GM19240 (cell line): ENCODE measurements around the gene TMEM52.

ENCODE experiments used
- DNase-seq: peaks from one replicate; pipeline ENCODE4 v3.0.0; 2011; ENCODE audit warnings: low spot score; ENCODE audit not compliant: insufficient read length

The TMEM52 gene

DNA sequence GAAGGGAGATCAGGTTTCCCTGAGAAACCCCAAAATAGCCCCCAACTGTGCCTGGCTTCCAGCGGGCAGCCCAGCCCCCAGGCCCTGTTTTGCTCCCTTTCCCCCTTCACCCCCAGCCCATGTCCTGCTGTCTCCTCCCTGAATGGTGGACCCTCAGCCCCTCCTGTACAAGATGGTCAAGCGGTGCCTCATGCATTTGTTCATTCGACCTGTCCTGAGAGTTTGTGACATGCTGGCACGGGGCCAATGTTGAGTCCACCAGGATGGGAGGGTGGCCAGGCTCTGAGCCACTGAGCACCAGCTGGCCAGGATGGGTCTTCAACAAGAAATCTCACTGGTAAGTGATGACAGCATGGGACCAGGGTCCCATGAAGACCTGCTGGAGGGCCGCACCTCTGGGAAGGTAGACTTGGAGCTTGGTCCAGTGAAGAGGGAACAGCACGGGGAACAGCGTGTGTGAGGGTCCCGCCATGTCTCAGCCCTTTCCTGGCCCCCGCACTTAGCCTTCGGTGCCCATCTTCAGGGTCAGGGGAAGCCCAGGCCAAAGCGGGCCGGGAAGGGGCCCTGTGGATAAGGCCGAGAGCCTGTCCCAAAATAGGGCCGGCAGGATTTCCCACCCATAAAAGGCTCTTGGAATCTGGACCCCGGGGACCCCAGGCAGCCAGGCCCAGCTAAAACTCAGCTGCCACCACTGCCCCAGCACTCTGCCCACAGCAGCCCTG is 3.9 kb downstream of the TMEM52 start, which contains the start of gene CALML6:
TSS of gene CALML6 (plus strand) at position 290 of the 722 bp plus-strand sequence. CDS start at position 311, 21 bp downstream.
- DNase-seq = no peak

GRCh38 chr1:1914101-1914970 is 4.7 kb downstream of the TMEM52 start:
- no peak for DNase-seq

DNA sequence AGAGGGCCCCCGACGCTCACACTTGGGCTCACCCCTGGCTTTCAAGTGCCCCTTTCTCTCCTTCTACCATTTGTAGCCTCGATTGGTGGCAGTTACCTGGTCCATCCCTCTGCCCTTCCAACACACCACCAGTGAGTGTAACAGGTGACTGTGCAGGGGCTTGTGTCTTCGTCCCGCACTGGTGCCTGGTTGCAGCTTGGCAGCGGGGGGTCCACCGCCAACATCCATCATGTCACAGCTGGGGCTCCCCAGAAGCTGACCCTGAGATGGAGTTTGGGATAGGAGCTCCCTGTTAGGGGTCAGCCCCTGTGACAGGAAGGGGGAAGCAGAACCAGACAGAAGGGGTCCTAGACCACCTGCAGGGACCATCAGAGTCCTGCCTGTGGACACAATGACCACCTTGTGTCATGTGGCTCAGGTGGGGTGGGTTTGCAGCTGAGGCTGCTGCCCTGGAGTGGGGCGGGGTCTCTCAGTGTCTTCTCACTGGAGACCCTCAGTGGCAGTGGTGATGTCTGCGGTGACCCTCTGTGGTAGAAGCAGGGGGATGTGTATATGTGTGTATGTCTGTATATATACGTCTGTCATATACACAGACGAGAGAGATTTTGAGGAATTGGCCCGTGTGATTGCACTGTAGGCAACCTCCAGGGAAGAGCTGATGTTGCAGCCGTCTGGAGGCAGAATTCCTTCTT is 7.6 kb downstream of the TMEM52 start:
- no peak for DNase-seq

DNA sequence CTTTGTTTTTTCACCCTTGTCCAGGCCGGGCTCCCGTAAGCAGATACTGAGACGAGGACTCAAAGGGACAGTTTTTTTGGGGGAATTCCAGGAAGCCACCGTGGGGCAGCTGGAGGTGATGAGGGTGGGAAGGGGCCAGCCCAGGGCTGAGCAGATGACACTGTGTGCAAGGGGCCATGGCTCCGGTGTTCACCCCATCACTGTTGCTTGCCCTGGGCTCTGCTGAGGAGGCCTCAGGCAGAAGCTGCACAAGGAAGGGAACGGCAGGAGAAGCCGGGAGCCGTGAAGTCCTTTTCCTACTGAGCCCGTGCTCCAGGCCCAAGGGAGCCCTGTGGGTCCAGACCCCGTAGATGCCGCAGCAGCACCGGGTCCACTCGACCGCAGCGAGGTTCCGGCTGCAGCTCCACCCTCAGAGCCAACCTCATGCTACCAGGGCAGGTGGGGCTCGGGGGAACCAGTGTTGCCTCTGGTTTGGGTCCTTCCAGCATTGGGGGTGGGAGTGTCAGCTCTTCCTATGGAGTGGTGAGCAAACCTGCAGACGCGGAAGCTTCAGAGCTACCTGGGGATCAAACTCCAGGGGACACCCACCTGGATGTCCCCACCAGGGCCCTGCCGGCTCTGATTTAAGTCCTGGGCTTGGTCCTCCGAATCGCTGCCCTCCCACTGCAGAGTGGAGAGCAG is 8.3 kb downstream of the TMEM52 start:
- no peak for DNase-seq

DNA sequence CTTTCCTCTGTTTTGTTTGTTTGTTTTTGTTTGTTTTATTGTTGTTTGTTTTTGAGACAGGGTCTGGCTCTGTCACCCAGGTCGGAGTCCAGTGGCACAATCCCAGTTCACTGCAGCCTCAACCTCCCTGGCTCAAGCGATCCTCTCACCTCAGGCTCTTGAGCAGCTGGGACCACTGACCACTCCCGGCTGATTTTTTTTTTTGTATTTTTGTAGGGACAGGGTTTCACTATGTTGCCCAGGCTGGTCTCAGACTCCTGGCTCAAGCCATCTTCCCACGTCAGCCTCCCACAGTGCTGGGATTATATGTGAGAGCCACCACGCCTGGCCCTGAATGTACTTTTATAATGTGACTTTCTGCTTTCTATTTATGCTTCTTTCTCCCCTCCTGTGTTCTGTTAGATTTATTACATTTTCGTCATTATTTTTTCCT is 9.0 kb downstream of the TMEM52 start:
- DNase-seq = no peak

DNA sequence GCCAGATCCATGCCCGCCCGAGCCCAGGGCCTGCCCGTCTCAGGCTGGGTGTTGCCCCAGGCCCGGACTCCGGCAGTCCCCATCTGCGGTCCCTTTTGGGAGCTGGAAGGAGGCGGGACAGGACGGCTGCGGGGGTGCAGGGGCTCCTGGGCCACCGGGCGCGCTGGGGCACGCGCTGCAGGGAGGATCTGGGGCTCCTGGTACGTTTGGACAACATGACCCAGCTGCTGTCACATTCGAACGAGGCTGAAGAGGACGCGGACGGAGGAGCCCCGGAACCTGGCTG is 10.6 kb downstream of the TMEM52 start:
- DNase-seq = no peak

GRCh38 chr1:1907098-1907736 is 11.9 kb downstream of the TMEM52 start:
- no peak for DNase-seq

DNA sequence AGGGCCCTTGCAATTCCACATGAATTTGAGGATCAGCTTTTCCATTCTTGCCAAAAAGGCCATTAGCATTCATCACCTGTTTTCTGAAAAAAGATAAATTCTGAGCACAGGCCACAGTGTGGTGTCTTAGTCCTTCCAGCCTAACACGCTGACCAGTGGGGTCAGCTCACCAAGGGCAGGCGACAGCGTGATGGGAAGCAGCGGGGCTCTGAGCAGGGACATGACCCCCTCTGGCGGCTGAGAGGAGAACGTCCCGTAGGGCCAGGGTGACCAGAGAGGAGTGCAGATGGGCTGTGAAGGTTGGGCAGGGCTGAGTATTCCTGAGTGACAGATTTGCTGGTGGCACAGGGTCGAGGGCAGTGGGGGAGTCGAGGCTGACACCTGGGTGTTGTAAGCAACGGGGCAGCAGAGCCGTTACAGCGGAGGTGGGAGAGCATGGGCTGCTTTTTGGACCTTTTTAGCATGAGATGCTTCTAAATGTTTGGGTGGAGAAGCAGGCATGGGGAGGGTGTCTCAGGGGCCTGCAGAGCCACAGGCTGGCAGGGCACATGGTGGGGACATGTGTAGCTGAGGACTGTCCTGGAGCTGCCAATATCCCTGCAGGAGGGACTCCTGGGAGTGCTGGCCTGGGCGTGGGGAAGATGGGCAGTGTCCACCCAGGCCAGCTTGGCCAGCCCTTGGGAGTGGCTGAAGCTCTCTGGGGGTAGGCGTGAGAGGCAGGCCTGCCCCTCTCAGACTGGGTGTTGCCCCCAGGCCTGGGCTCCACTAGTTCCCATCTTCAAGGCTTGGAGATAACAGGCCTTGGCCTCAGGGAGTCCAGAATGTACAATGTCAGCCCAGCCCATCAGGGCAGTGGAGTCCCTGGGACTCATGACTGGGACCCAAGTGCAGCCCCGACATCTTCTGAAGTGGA is 12.6 kb downstream of the TMEM52 start:
- DNase-seq = peak; percentile 71

DNA sequence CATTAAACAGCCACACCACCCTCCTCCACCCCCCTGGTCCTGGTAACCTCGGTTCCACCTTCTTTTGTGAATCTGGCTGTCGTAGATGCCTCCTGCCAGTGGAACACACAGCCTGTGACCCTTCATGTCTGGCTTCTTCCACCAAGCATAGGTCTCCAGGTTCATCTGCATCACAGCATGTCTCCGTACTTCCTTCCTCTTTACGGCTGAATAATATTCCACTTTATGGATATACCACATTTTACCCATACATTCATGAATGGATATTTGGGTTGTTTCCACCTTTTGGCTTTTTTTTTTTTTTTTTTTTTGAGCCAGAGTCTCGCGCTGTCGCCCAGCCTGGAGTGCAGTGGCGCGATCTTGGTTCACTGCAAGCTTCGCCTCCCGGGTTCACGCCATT is 15.9 kb downstream of the TMEM52 start:
- no peak for DNase-seq

- no peak for DNase-seq
Observed at GRCh38 chr1:1901641-1902294, 17.3 kb downstream of the TMEM52 start.

DNA sequence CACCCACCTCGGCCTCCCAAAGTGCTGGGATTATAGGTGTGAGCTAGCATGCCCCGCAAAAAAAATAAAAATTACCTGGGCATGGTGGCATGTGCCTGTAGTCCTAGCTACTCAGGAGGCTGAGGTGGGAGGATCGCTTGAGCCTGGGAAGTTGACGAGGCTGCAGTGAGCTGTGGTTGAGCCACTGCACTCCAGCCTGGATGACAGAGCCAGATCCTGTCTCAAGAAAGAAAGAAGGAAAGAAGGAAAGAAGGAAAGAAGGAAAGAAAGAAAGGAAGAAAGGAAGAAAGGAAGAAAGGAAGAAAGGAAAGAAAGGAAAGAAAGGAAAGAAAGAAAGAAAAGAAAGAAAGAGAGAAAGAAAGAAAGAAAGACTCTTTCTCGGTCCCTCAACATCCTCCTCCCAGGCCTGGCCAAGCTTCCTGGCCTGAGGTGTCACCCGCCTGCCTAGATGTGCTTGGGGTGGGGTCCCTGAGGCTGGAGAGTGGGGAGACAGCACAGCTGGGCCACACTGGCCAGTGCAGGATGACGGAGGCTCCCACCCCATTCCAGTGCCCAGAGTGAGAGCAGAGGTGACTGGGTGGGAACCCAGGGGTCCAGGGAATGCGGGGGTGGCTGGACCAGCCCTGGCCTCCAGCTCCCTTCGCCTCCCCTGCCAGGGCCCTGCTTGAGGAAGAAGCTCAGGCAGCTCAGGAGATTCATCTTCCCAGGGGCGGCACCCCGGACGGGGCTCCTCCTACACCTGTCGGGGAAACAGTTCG is 18.0 kb downstream of the TMEM52 start:
- DNase-seq = no peak

GRCh38 chr1:1899967-1900327 is 19.1 kb downstream of the TMEM52 start:
- no peak for DNase-seq

DNA sequence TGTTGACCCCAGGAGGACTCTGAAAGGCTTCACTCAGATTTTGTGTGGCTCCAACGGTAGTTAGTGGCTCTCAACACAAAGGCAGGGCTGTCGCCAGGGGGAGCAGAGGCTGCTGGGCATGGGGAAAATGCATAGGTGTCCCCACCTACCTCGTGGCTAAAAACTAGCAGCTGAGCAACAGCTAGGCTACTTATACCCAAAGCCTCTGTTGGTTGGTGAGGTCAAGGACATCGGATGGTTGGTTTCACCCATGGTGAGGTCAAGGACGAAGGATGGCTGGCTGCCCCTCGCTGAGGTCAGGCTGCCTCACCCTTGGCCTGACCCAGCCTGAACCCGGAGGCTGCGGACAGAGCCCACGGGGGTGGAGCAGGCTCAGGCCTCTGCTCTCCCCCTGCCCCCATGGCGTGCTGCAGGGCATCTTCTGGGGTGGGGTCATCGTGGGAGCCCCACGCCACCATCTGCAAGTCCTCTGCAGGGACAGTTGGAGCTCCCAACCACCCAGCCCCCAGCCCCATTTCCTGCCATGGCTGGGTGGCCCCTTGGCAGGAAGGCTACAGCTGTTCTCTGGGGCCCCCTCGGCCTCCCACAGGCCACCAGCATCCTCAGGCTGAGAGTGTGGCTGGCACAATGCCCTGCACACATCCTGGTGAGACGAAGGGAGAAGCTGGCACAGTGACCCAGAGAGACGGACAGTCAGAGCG is 19.7 kb downstream of the TMEM52 start:
- no peak for DNase-seq

GRCh38 chr1:1898246-1898933 is 20.7 kb downstream of the TMEM52 start:
- no peak for DNase-seq

- no peak for DNase-seq
Observed at GRCh38 chr1:1895456-1896336, 23.4 kb downstream of the TMEM52 start.

DNA sequence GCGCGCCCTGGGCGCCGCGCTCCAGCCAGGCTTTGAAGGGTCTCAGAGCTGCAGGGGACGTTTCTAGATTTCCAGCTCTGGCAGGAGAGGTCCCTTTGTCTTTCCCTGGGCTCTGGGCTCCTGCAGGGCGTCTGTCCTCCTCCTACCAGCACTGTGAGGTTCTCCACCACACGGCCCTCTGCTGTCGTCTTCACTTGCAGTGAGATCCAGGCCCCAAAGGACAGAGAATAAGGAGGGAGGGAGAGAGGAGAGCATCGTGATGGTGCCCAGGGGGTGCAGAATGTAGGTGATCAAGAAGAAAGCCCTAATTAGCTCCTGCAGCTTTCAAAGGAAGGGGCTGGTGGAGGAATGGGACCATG is 24.0 kb downstream of the TMEM52 start:
- DNase-seq = no peak
